Activated CD4-positive, alpha-beta T cell treated with anti-CD3 and anti-CD28 coated beads, Interleukin-10, Interleukin-2, amounts not matched to agents 100 ng/mL and 50 ng/mL, durations not matched to agents 16 hours and 8 hours (primary cell): ENCODE data around the gene POMC.
"Not testable (repeated sequence)": the region's sequence is repeated elsewhere in the genome, so short reads cannot be mapped to it uniquely, and the experiment has no call there.

Experiments used
- DNase-seq: peaks from one replicate; pipeline ENCODE4 v3.0.0-alpha.2; 2020

Gene POMC

GRCh38 chr2:25176138-25176537, 7.8 kb upstream of the POMC start:
- no peak for DNase-seq

DNA sequence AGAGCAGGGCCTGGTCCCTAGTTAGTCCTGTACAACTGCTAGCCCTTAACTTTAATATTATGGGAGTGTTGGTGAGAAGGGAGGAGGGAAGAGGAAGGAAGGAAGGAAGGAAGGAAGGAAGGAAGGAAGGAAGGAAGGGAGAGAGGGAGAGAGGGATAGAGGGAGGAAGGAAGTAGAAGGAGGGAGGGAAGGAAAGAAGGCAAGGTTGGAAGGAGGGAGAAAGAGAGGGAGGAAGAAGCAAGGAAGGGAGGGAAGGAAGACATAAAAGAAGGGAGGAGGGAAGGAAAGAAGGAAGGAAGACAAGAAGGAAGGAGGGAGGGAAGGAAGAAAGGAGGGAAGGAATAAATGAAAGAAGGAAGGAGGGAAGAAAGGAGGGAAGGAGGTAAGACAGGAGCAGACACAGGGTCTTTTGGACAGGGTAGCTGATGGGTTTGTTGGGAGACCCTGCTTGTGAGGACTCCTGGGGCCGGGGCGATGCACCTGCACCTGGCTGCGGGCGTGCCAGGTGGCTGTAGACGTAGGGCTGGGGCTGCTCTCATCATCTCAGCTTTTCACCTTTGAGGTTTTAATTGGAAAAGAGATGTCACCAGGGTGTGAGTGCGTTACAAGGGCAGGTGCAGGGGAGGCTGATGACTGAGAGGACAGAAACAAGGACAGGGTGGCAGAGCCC, 5.9 kb upstream of the POMC start:
- DNase-seq, result no peak

DNA sequence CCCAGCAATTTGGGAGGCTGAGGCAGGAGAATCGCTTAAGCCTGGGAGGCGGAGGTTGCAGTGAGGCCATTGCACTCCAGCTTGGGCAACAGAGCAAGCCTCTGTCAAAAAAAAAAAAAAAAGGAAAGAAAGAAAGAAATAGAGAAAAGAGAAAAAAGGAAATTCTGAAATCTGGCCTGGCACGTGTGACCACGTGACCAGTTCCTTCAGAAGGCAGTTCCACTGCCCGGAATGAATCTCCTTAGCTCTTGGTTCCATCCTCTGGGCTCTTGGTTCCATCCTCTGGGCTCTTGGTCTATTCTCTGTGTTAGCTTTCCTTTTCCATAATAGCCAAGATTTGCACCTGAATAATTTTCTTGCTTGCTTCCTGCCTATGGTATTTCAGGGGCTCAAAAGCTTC, 5.3 kb upstream of the POMC start:
- no peak for DNase-seq

GRCh38 chr2:25170888-25171287, 2.5 kb upstream of the POMC start:
- no peak for DNase-seq

- DNase-seq, result no peak
Observed at GRCh38 chr2:25169073-25169470, 692 bp upstream of the POMC start.

DNA sequence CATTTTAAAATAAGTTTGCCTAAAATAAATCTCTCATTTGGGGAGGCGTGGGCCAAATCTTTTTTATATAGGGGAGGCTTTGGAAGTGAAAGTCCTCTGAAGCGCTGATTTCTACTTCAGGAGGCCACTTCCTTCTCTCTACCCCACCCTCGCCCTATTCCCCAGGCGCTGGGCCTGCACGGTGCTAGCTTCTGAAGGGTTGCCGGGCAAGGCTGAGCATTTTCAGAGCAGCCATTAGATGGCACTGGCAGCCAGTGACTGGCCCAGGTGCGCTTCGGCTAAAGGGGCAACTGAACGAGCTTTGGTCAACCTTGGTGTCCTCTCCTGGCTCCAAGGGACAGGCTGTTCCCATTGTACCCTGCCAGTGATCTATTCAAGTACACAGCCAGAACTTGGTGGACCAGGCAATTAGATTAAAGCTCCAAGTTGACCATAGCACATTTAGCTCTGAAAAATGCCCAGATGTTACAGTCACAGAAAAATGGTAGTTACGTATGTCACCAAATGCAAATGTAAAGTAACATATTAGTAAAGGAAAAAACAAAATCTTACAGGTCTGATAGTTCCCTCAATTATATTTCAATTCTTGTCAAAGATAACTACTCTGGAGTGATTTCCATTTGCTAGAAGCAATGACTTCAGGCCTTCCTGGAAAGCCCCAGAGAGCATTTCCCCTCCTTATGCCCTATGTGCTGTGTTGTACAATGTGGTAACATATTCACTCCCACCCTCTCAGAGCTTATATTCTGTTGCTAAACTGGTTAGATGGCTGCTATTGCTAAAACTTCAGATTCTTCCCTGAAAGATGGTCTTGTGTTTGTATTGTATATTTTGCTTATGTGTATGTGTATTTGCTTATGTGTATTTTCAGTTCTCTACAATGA, 2.1 kb downstream of the POMC start:
- DNase-seq, result peak; percentile 47

DNA sequence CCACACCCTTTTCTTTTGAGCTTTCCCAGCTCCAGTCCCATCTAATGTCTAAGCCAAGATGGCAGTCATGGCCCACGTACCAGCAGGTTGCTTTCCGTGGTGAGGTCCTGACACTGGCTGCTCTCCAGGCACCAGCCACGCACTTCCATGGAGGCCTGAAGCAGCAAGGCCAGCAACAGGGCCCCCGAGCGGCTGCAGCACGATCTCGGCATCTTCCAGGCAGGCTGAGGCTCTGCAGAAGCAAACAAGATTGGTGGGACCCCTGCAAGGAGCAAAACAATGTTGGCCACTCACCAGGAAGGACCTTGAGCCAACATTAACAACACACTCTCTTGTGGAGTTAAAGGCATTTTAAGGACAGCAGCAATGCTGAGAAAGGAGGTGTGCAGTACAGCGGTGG, 3.8 kb downstream of the POMC start:
- no peak for DNase-seq

GRCh38 chr2:25162061-25162460, 6.3 kb downstream of the POMC start:
- DNase-seq, result not testable (repeated sequence)

- peak; percentile 67 for DNase-seq
Observed at GRCh38 chr2:25161055-25161781, 7.2 kb downstream of the POMC start.

GRCh38 chr2:25160376-25160775, 8.0 kb downstream of the POMC start:
- no peak for DNase-seq

DNA sequence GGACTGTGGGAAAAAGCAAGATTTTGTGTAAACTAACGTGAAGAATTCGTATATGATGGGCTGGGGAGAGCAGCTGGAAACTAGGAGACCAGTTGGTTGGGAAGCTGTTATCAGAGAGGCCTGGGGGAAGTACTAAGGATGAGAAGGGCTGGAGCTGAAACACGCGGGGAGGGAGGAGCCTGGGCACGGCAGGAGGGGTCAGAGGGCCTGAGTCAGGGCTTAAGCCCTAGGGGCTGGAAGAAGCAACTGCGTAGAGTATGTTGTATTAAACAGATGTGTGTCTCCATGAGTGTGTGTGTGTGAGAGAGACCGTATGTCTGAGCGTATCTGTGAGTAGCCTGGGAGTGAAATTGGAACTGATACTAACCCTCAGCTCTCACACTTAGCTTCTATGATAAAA, 8.4 kb downstream of the POMC start:
- no peak for DNase-seq

DNA sequence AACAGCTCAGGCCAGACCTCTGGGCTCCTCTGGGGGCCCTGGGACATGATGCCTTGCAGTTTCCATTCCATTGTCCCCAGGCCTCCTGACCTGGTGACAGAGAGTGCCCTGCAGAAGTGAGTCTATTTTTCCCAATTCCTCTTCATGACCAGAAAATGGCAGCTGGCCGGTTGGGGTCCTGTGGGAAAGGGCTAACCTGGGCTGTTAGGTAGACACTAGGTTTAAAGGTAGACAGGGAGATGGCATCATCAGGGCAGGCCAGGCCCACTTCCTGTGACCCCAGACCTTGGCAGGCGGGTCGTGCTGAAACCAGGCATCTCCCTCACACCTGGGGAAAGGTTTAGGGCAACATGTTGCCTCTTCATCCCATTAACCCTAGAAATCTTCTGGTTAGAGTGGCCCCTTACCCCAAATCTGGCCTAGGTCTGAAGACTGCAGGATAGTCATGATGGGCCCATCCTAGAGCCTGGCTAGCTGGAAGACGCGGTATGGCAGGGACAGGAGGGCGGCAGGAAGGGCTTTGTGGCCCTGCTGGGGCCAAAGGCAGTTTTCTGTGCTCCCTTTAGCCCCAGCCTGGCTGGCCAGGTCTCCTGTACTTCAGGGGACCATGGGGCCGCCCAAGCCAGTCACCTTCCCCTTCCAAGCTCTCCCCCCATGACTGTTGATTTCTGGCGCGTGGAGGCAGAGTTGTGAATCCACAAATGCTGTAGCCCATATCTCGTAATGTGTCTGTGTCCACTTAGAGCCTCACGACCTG, 10.1 kb downstream of the POMC start:
- DNase-seq, result no peak

GRCh38 chr2:25155401-25155800, 13.0 kb downstream of the POMC start:
- DNase-seq, result no peak

- no peak for DNase-seq
Observed at GRCh38 chr2:25151718-25152117, 16.7 kb downstream of the POMC start.

DNA sequence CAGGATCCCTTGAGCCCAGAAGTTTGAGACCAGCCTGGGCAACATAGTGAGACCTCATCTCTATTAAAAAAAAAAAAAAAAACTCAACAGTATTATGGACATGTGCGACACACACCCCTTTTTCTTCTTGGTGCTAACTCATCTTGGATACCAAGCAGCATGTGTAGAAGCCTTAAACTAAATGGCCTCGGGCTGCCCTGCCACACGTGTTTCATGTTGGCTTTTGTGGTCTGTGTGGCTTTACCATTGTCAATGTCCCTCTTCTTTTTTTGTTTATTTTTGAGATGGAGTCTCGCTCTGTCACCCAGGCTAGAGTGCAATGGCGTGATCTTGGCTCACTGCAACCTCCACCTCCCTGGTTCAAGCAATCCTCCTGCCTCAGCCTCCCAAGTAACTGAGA, 17.4 kb downstream of the POMC start:
- not testable (repeated sequence) for DNase-seq

DNA sequence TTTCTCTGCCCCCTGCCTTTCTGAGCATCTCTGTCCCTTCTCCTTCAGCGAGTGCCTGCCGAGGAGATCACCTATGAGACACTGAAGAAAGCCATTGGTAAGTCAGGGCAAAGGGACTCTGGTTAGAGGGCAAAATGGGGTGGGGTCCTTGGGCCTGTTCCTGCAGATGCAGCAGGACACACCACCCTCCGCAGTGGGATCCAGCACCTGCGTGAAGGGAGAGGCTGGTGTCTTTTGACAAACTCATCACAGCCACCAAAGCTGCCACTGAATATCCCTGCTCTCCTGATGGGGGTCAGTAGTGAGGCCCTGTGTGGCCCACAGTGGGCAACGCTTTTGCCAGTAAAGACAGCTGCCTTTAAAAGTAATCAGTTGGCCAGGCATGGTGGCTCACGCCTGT, 18.7 kb downstream of the POMC start:
- DNase-seq, result no peak

GRCh38 chr2:25146896-25147295, 21.5 kb downstream of the POMC start:
- DNase-seq, result no peak

DNA sequence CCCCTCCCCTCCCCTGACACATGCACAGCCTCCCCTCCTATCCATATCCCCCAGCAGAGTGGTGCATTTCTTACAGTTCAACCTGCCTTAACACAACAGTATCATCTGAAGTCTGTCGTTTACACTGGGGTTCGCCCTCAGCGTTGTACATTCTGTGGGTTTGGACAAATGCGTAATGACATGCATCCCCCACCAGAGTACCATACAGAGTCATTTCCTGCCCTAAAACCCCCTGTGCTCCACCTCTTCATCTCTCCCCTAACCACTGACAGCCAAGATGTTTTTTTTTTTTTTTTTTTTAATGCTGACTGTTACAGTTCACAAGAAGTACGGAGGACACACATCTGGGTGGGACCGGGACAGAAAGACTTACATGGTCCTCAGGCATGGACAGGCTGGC, 22.6 kb downstream of the POMC start:
- DNase-seq, result no peak

- no peak for DNase-seq
Observed at GRCh38 chr2:25141120-25141519, 27.3 kb downstream of the POMC start.

DNA sequence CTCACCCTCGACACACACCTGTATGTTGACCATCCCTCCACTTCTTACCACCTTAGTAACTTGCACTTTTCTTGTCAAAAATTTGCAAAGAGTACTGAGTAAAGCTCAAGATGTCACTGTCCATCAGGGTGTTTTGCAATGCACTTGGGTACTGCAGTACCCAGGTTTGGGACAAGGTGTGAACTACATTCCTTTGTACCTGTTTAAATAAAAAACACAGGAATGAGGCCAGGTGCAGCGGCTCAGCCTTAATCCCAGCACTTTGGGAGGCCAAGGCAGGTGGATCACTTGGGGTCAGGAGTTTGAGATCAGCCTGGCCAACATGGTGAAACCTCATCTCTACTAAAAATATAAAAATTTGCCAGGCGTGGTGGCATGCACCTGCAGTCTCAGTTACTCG, 27.8 kb downstream of the POMC start:
- DNase-seq, result not testable (repeated sequence)

- no peak for DNase-seq
Observed at GRCh38 chr2:25132693-25133092, 35.7 kb downstream of the POMC start.

GRCh38 chr2:25132299-25132635, 36.1 kb downstream of the POMC start:
- no peak for DNase-seq
